ENCODE results near the gene CCM2. TPM values are rescaled to one million over a fixed set of nuclear protein-coding genes. Genes with fewer than 3 reads are reported as not detected.

CCM2 gene
- total RNA-seq, 1 donor from 2014 or later = 38.7 TPM

DNA sequence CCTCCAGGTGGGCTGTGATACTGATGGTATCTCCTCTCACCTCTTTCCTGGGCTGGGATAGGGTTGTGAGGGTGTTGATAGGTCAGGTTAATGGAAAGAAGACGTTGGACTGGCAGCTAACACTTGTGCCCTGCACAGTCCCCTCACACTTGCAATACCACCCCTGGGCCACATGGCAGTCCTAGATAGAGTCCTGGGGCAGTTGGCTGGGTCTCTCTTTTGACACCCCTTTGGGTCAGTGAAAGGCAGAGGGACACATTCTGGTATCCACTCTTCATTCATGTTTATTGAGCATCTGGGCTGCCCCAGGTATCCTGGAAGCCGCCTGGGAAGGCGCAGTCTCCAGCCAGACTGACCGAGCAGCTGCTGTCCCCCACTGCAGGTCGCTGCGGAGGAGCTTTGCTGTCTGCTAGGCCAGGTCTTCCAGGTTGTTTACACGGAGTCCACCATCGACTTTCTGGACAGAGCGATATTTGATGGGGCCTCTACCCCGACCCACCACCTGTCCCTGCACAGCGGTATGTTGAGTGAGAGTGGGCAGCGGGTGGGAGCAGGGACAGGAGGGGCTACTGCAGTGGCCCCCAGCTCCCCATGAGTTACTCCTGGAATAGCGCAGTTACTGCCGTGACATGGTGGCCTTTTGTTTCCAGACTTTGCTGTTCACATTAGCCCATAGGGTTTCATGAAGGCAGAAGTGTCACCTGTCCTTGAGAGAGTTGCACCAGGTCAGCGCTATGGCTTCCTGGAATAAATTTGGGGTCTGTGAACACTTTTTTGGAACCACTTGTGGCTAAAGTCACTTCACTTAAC lies 69.6 kb downstream of the CCM2 start:
- intact Hi-C loops (cut with DNase I) = no loop called here
- ATAC-seq = no peak
- no peak for DNase-seq (ENCODE audit: missing footprints)

- intact Hi-C loops (cut with DNase I) = no loop called here
- ATAC-seq (no peak), DNase-seq (ENCODE audit: missing footprints) (no peak)
Observed at GRCh38 chr7:45070254-45070642, 70.2 kb downstream of the CCM2 start.

GRCh38 chr7:45071528-45071927 lies 71.5 kb downstream of the CCM2 start:
- ATAC-seq (no peak), DNase-seq (ENCODE audit: missing footprints) (no peak)
- intact Hi-C loops (cut with DNase I) = no loop called here

DNA sequence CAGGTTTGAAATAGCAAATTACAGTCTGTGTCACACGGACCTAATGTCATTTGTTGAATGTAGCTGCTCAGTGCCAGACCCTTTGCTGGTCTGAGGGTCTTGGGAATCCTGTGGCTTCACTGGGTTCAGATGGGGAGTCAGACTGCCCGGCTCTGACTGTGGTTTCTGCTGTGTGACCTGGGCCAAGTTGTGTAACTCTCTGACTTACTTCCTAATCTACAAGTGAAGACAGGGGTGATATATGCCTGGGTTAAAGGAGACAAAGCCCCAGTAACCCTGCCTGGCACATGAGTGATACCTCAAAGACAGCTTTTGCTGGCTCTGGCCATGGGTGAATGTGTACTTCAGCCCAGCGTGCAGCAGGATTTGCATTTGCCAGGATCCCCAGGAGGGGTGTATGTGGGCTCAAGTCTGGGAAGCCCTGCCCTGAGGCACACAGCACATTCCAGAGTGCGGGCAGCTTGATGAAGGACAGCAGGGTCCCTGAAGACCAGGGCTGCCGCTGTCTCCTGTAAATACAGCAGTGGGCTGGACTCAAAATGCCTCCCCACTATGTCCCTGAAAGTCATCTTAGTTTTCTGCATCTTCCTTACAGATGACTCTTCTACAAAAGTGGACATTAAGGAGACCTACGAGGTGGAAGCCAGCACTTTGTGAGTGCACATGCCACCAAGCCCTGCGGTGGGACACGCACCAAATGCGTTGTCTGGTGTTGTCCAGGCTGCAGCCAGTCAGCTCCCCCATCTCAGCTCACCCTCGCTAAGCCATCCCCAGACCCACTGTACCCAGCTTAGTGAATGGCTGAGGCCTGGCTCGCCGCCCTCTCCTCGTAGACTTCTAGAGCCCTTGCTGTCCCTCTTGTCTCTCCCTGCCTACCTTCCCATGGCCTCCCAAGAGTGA lies 72.4 kb downstream of the CCM2 start:
- DNase-seq (ENCODE audit: missing footprints) (peak; percentile 42), ATAC-seq (no peak)
- intact Hi-C loops (cut with DNase I) = no loop called here

DNA sequence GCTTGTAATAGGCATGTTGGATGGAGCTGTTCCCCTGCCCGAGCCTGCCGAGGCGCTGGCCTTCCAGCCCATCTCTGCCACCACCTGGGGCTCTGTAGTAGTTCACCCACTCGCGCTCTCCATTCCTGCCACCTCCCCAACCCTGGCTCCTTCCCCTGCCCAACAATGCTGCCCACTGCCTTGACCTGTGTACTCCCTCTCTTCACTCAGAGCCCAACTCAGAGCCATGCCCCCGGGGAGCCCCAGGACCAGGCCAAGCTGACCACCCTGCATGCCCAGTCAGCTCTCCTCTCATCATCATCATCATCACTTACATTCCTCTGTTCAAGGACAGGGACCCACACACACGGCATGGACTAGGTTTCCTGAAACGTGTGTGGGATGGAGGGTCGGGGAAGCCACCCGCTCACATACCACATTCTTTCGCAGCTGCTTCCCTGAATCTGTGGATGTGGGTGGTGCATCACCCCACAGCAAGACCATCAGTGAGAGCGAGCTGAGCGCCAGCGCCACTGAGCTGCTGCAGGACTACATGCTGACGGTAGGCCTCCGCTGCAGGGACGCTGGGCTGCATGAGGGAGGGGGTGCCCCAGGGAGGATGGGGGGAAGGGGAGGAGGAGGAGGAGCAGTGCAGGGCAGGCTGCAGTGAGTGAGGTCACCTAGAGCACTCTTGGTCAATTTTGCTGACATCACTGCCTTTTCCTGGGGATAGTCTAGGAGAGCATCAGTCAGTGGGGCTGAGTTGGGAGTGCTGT lies 73.2 kb downstream of the CCM2 start:
- DNase-seq (ENCODE audit: missing footprints) (peak; percentile 60), ATAC-seq (no peak)
- intact Hi-C loops (cut with DNase I) = no loop called here

DNA sequence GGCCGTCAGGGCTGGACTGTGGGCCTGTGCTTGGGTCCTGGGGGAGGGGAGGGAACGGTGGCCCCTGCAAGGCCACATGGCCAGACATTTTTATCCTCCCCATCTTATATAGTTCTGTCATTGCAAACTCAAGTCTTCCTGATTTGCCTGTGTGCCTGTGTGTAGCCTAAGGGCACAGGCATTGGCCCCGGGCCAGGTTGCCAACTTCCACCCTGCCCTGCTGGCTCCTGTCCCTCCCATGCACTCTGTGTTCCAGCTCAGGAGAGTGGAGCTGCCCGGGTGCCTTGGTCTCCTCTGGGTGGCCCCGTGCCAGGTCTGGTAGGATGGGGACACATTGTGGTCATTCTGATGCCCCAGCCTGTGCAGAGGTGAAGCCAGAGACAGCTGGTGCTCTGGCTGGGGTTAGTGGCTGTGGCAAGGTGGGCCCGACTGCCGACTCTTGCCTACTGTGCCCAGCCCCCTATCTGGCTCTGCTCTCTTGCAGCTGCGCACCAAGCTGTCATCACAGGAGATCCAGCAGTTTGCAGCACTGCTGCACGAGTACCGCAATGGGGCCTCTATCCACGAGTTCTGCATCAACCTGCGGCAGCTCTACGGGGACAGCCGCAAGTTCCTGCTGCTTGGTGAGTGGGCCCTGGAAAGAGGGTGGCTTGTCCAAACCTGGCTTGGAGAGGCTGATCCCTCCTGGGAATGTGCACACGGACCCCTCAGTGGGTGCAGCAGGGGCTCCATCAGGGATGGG lies 74.0 kb downstream of the CCM2 start:
- DNase-seq (ENCODE audit: missing footprints) (peak; percentile 80), ATAC-seq (peak; percentile 87)
- intact Hi-C loops (cut with DNase I) = no loop called here

GRCh38 chr7:45074528-45075354 lies 74.7 kb downstream of the CCM2 start:
- no peak for DNase-seq (ENCODE audit: missing footprints)
- intact Hi-C loops (cut with DNase I) = no loop called here
- ATAC-seq = no peak

DNA sequence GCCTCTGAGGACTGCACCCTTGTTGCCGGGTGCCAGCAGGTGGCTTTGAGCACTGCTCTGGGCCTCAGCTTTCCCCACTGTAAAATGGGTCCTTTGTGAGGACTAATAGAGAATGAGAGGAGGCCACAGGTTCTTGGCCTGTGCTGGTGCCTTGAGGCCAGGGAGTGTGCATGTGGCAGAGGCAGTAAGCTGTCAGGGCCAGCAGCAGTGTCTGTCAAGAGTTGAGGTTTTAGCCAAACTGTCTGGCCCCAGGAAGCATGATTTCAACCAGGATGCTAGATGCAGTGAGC lies 75.3 kb downstream of the CCM2 start:
- ATAC-seq (no peak), DNase-seq (ENCODE audit: missing footprints) (no peak)
- intact Hi-C loops (cut with DNase I) = no loop called here

DNA sequence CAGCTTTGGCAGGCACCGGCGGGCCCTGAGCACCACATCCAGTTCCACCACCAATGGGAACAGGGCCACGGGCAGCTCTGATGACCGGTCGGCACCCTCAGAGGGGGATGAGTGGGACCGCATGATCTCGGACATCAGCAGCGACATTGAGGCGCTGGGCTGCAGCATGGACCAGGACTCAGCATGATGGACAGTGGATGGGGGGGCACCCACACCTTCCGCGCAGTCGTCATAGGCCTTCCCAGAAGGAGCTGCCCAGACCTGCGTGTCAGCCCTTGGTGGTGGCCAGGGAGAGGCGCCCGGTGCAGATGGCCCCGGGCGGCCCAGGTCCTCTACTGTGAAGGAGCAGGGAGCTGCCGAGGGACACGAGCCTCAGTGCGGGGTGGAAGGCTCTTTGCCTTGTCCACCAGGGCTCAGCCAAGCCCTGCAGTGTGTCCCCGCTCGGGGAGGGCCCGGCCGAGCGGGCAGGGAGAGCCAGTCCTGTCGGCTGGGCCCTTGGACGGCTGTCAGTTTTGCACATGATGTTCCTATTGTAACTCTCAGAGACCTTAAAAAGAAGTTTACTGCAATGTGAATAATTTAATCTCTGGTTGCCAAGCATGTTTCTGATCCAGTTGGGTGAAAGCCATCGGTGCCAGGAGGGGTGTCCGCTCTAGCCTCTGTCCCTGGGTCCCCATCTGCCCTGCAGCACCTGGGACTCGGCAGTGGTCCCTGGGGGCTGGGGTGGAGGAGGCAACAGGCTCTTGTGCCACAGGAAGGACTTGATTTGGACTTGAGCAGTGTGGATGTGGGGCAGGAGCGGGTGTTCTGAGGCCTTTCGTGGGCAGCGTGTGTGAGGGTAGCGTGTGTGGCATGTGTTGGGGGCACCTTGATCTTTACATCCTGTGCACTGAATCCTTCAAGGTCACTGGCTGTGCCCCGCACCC lies 76.1 kb downstream of the CCM2 start:
- no peak for DNase-seq (ENCODE audit: missing footprints)
- no peak for ATAC-seq
- intact Hi-C loops (cut with DNase I) = no loop called here

- intact Hi-C loops (cut with DNase I) = no loop called here
- DNase-seq (ENCODE audit: missing footprints) = no peak
- ATAC-seq = no peak
Observed at GRCh38 chr7:45076946-45077345, 76.9 kb downstream of the CCM2 start.

DNA sequence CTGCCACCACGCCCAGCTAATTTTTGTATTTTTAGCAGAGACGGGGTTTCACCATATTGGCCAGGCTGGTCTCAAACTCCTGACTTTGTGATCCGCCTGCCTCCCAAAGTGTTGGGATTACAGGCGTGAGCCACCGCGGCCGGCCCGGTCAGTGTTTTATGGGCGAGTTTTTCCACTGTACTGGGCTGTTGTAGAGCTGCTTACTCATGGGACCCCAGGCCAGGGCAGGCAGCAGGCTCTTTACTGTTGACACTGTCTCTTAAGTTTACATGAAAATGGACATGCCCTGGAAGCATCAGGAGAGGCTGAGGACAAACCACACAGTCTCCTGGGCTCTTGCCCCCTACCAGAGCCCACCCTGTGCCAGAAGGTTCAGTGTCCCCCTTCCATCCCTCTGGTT lies 77.6 kb downstream of the CCM2 start:
- DNase-seq (ENCODE audit: missing footprints) = no peak
- ATAC-seq = no peak
- intact Hi-C loops (cut with DNase I) = no loop called here

DNA sequence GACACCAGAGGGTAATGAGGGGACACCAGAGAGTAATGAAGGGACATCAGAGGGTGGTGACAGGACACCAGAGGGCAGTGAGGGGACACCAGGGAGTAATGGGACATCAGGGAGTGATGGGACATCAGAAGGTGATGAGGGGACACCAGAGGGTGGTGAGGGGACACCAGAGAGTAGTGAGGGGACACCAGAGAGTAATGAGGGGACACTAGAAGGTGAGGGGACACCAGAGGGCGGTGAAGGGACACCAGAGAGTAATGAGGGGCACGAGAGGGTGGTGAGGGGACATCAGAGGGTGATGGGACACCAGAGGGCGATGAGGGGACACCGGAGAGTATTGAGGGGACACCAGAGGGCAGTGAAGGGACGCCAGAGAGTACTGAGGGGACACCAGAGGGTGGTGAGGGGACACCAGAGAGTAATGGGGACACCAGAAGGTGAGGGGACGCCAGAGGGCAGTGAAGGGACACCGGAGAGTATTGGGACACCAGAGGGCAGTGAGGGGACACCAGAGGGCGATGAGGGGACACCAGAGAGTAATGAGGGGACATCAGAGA lies 78.2 kb downstream of the CCM2 start:
- DNase-seq (ENCODE audit: missing footprints) (no peak), ATAC-seq (no peak)
- intact Hi-C loops (cut with DNase I) = no loop called here

- ATAC-seq = peak; percentile 2
Observed at GRCh38 chr7:45080265-45080957, 80.4 kb downstream of the CCM2 start.

GRCh38 chr7:45080958-45081669 lies 81.1 kb downstream of the CCM2 start:
- DNase-seq (ENCODE audit: missing footprints) (no peak), ATAC-seq (no peak)
- intact Hi-C loops (cut with DNase I) = no loop called here

More at GRCh38 chr7:45080265-45080957, 80.4 kb downstream of the CCM2 start:
- DNase-seq (ENCODE audit: missing footprints) = no peak
- intact Hi-C loops (cut with DNase I) = no loop called here

- intact Hi-C loops (cut with DNase I) = no loop called here
- ATAC-seq (no peak), DNase-seq (ENCODE audit: missing footprints) (no peak)
Observed at GRCh38 chr7:45081670-45081974, 81.6 kb downstream of the CCM2 start.

Measured in Right ventricle myocardium inferior (tissue), 1 donor.